Tibial nerve (tissue), 4 donors: ENCODE data around the gene ARSJ. TPM values are rescaled to one million over a fixed set of nuclear protein-coding genes. Genes with fewer than 3 reads are reported as not detected.
A peak's percentile ranks its signal among the peaks of the same experiment; 100 is the strongest.

Experiments
- DNase-seq, 2 donors: peaks; one replicate each; pipeline ENCODE4 v3.0.0-alpha.2; 2019; ENCODE audit warnings: low spot score in 2 of 2
- H3K27ac ChIP-seq, 4 donors: fragments of 200-600 bp; sonication (generic) in 3 of 4; one replicate each; pipeline ENCODE4 v1.5.1; 2017 to 2019; ENCODE audit warnings: mild to moderate bottlenecking in 1 of 4
- H3K27me3 ChIP-seq, 2 donors: fragments of 200-600 bp; sonication (generic) in 1 of 2; one replicate each; pipeline versions ENCODE4 v1.5.1 to v1.6.0; 2017 to 2019
- H3K36me3 ChIP-seq, 3 donors: fragments of 200-600 bp; sonication (generic); one replicate each; pipeline ENCODE4 v1.5.1; 2018 to 2019
- H3K4me1 ChIP-seq, 4 donors: fragments of 200-600 bp; sonication (generic) in 3 of 4; one replicate each; pipeline ENCODE4 v1.5.1; 2017 to 2019
- H3K4me3 ChIP-seq, 4 donors: fragments of 200-600 bp; sonication (generic) in 3 of 4; one replicate each; pipeline ENCODE4 v1.5.1; 2017 to 2019; ENCODE audit warnings: mild to moderate bottlenecking in 1 of 4, moderate library complexity in 1 of 4
- H3K9me3 ChIP-seq, 4 donors: fragments of 200-600 bp; sonication (generic) in 3 of 4; one replicate each; pipeline ENCODE4 v1.5.1; 2017 to 2019
- CTCF ChIP-seq, 5 experiments: fragments of 200-600 bp in 3 of 5; fragments of 450-650 bp in 2 of 5; sonication (generic) in 3 of 5; IDR thresholded peaks; one replicate each; pipeline ENCODE4 v1.5.1; 2016 to 2019; ENCODE audit warnings: antibody characterized with exemption in 5 of 5, mild to moderate bottlenecking in 3 of 5, moderate library complexity in 2 of 5
- EP300 ChIP-seq, 2 donors: sonication (generic); formaldehyde crosslinking; IDR thresholded peaks; one replicate each; pipeline ENCODE4 v1.6.1; 2017; ENCODE audit warnings: antibody characterized with exemption in 2 of 2, mild to moderate bottlenecking in 1 of 2
- POLR2A ChIP-seq, 2 donors: fragments of 450-650 bp; IDR thresholded peaks; one replicate each; pipeline ENCODE4 v1.6.1; 2017; ENCODE audit warnings: antibody characterized with exemption in 2 of 2, mild to moderate bottlenecking in 2 of 2, moderate library complexity in 2 of 2
- WGBS, 2 donors: methylation state at CpG; one replicate each; pipeline ENCODE4 v1.1.5; 2018; 5-methylcytosine and 5-hydroxymethylcytosine counted together
- total RNA-seq, 4 donors: library from RNA; depleted of rRNA; stranded (reverse); fragments of >200 nt; gene quantifications; one replicate each; pipeline ENCODE4 v1.1.0, GENCODE V29; 2016

ARSJ gene
- total RNA-seq, 4 donors from 2014 or later, result 1.8 to 5.5 (median 2.1) TPM

GRCh38 chr4:113955948-113956347 lies 23.5 kb downstream of the ARSJ start:
- WGBS, 2 donors, result 85 to 92% methylated on average over 3 of the region's 3 CpGs
- no peak for TF ChIP-seq EP300 (IDR thresholded peaks at IDR 0.05)
- TF ChIP-seq POLR2A (IDR thresholded peaks at IDR 0.05), result no peak
- TF ChIP-seq CTCF (IDR thresholded peaks at IDR 0.05), result no peak

GRCh38 chr4:113955411-113955810 lies 24.0 kb downstream of the ARSJ start:
- no peak for TF ChIP-seq CTCF (IDR thresholded peaks at IDR 0.05)
- no peak for TF ChIP-seq POLR2A (IDR thresholded peaks at IDR 0.05)
- no peak for TF ChIP-seq EP300 (IDR thresholded peaks at IDR 0.05)
- Histone ChIP-seq H3K9me3 (no peaks in the 10 kb centered on the region), H3K27ac (no peak overlapping the region), H3K36me3 (no peaks in the 10 kb centered on the region), H3K27me3 (no peaks in the 10 kb centered on the region), H3K4me1 (peaks cover 0 to 25% (median 0%) of the 10 kb centered on the region in 4 donors), H3K4me3 (no peak overlapping the region)
- WGBS, 2 donors, result 89 to 90% methylated on average over 3 of the region's 3 CpGs
- DNase-seq, result no peak

More at GRCh38 chr4:113955948-113956347, 23.5 kb downstream of the ARSJ start:
- Histone ChIP-seq H3K4me3 (no peak overlapping the region), H3K27ac (no peak overlapping the region), H3K9me3 (no peaks in the 10 kb centered on the region), H3K27me3 (no peaks in the 10 kb centered on the region), H3K4me1 (peaks cover 0 to 24% (median 0%) of the 10 kb centered on the region in 4 donors), H3K36me3 (no peaks in the 10 kb centered on the region)
- no peak for DNase-seq

- peaks cover 0 to 25% (median 0%) of the 10 kb centered on the region in 4 donors for H3K4me1 ChIP-seq
- no peaks in the 10 kb centered on the region for H3K9me3 ChIP-seq
- no peak overlapping the region for H3K27ac ChIP-seq
- no peak overlapping the region for H3K4me3 ChIP-seq
- no peaks in the 10 kb centered on the region for H3K27me3 ChIP-seq
- 76 to 89% methylated on average over 1 of the region's 1 CpG for WGBS, 2 donors
- no peak for TF ChIP-seq POLR2A (IDR thresholded peaks at IDR 0.05)
- no peak for TF ChIP-seq EP300 (IDR thresholded peaks at IDR 0.05)
- no peak for TF ChIP-seq CTCF (IDR thresholded peaks at IDR 0.05)
- H3K36me3 ChIP-seq, result no peaks in the 10 kb centered on the region
- DNase-seq, result no peak
These were observed 25.6 kb downstream of the ARSJ start for GRCh38 chr4:113953888-113954287.

GRCh38 chr4:113952452-113953029 lies 26.9 kb downstream of the ARSJ start:
- 66 to 69% methylated on average over 9 of the region's 9 CpGs for WGBS, 2 donors
- peak in 1 of 2 donors; percentile 33 for DNase-seq
- Histone ChIP-seq H3K9me3 (no peaks in the 10 kb centered on the region), H3K4me3 (no peak overlapping the region), H3K36me3 (no peaks in the 10 kb centered on the region), H3K4me1 (peaks cover 0 to 13% (median 0%) of the 10 kb centered on the region in 4 donors), H3K27ac (no peak overlapping the region), H3K27me3 (no peaks in the 10 kb centered on the region)
- no peak for TF ChIP-seq POLR2A (IDR thresholded peaks at IDR 0.05)
- peak; percentile 45 to 67 (median 55) for TF ChIP-seq CTCF (IDR thresholded peaks at IDR 0.05)

GRCh38 chr4:113951263-113951662 lies 28.2 kb downstream of the ARSJ start:
- no peak for DNase-seq
- no peak for TF ChIP-seq POLR2A (IDR thresholded peaks at IDR 0.05)
- no peak for TF ChIP-seq EP300 (IDR thresholded peaks at IDR 0.05)
- no peak for TF ChIP-seq CTCF (IDR thresholded peaks at IDR 0.05)
- H3K4me1 ChIP-seq, result peaks cover 0 to 13% (median 0%) of the 10 kb centered on the region in 4 donors
- 26 to 31% methylated on average over 6 of the region's 6 CpGs for WGBS, 2 donors
- no peaks in the 10 kb centered on the region for H3K36me3 ChIP-seq
- no peak overlapping the region for H3K4me3 ChIP-seq
- no peaks in the 10 kb centered on the region for H3K27me3 ChIP-seq
- H3K27ac ChIP-seq, result no peak overlapping the region
- no peaks in the 10 kb centered on the region for H3K9me3 ChIP-seq
